AG04449 (cell line): ENCODE data around the gene NOXA1.

ENCODE experiments used
- CTCF ChIA-PET: fragments of 350-600 bp; formaldehyde crosslinking; extraction: SDS; loops from one replicate; lab custom pipeline; 2021; ENCODE audit warnings: antibody characterized with exemption; lab: Yijun Ruan, JAX
- POLR2A ChIA-PET: fragments of 400-600, 350-600 bp; formaldehyde crosslinking; extraction: SDS; loops from one replicate; lab custom pipeline; 2020; ENCODE audit warnings: antibody characterized with exemption, inconsistent platforms; lab: Yijun Ruan, JAX
- DNase-seq: peaks from one replicate; pipeline ENCODE4 v3.0.0-alpha.2; 2010; ENCODE audit warnings: low read depth, low spot score
- H3K4me3 ChIP-seq: 2 replicates; pipeline ENCODE4 v1.5.1; 2011; ENCODE audit warnings: low read depth, mild to moderate bottlenecking, control low read depth, low read length
- CTCF ChIP-seq: IDR thresholded peaks from one replicate; pipeline ENCODE4 v1.5.1; 2011; ENCODE audit warnings: mild to moderate bottlenecking, moderate library complexity, low read length, control low read depth, inconsistent platforms; ENCODE audit not compliant: insufficient read depth; ENCODE audit errors: missing control alignments

The NOXA1 gene

DNA sequence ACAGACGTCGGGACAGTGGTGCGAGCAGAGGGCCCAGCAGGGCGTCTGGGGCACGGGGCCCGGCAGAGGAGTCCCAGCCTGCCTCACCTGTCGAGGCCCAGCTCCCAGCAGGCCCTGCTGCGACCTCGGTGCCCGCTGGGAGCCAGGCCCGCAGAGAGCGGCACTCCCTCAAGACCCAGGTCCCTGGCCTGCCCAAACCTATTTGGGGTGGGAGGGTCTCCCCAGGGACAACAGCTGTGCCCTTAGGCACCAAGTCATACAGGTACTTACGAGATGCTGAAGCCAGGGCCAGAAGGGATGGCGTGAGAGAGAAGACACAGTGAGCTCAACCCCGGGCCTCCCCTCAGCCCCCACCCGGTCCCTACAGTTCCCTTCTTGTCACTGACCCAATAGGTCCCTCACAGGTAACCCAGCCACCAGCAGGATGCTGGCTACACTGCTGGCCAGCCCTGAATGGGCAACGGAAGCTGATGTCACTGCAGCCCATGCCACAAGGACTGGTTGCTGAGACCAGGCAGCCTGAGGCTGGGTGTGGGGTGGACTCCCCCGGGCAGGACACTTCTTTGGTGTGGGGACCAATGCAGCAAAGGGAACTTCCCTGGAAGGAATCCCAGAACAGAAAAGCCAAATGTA is 32.3 kb downstream of the NOXA1 start:
- POLR2A ChIA-PET: no interaction called here
- no peak overlapping the region for H3K4me3 ChIP-seq
- no peak for TF ChIP-seq CTCF
- no peak for DNase-seq
- CTCF ChIA-PET: interaction anchor here (1.0 to 5.3 kb wide), 3 partner anchors 9 to 31 kb away, joined by 3 to 25 read pairs (median 13); partner anchors contain the start of genes EXD3 and NOXA1

DNA sequence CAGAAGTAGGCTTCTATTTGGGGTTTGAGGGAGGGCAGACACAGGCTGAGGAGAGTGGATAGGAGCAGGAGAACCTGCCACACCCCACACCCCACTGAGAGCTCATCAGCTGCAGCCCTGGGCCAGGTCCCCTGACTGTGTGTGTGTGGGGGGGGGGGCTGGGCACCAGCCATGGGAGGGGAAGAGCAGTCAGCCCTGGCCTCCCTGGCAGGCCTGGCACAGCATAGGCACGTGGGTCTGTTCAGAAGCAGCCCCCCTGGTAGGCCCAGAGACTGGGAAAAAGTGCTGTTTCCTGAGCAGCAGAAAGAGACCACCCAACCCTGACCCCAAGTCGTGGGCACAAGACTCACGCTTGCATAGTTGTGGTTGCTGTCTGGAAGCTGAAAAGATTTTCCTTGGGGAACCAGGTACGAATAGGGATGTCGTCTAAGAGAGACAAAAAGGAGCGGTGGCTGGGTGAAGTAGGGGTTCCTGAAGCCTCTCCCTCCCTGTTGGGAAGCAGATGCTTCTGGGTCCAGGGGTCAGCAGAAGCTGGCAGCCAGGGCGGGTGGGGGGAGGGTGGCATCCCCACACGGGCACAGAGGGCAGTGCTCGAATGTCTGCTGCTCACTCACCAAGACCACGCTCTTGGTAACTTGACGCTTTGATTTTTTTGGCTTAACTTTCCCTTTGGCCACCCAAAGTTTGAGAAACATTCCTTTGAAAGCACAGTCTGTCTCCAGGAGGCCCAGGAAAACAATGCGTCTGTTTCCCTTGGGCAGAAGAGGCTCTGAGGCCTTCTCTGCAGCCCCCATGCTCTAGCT is 33.1 kb downstream of the NOXA1 start:
- no peak for DNase-seq
- ChIA-PET CTCF (interaction anchor here (1.1 to 5.3 kb wide), 3 partner anchors 11 to 78 kb away, joined by 3 to 25 read pairs (median 4); partner anchors contain the start of genes EXD3 and NOXA1), POLR2A (interaction anchor here (1.1 kb wide), 1 partner anchor 33 kb away, joined by 3 read pairs; the partner anchor contains the start of genes EXD3 and NOXA1)
- TF ChIP-seq CTCF: no peak
- H3K4me3 ChIP-seq: peak overlapping the region; percentile 15; the same call in 1 of the 2 replicates

DNA sequence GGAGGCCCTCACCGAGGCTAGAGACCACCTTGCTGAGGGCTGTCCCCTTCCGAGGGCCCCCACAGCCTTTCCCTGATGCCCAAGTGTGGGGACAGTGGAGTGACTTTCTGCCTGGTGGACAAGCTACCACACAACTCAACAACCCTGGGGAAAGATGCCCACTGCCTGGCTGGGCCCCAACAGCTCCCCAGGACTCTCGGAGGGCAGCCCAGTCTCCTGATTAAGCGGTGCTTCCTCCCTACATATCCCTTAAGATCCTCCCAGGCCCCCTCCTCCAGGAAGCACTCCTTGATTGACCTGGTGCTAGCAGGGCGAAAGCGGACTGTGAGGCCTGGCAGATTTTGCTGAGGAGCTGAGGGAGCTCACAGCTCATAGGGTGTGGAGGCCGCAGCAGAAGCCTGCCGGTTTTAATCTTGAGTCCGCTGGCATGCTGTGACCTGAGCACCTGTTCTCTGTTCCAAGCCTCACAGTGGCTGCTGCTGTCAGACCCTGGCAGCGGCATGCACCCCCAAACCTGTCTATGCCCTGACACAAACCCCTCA is 33.7 kb downstream of the NOXA1 start:
- H3K4me3 ChIP-seq: peak overlapping the region; percentile 15
- POLR2A ChIA-PET: interaction anchor here (1.1 kb wide), 1 partner anchor 34 kb away, joined by 3 read pairs; the partner anchor contains the start of genes EXD3 and NOXA1
- no peak for TF ChIP-seq CTCF
- DNase-seq: no peak
- CTCF ChIA-PET: interaction anchor here (0.9 to 5.3 kb wide), 4 partner anchors 10 to 78 kb away, joined by 3 to 25 read pairs (median 4); partner anchors contain the start of genes EXD3 and NOXA1

- no peak for TF ChIP-seq CTCF
- POLR2A ChIA-PET: interaction anchor here (1.1 kb wide), 1 partner anchor 34 kb away, joined by 3 read pairs; the partner anchor contains the start of genes EXD3 and NOXA1
Measured at GRCh38 chr9:137457406-137458193, 34.4 kb downstream of the NOXA1 start.

DNA sequence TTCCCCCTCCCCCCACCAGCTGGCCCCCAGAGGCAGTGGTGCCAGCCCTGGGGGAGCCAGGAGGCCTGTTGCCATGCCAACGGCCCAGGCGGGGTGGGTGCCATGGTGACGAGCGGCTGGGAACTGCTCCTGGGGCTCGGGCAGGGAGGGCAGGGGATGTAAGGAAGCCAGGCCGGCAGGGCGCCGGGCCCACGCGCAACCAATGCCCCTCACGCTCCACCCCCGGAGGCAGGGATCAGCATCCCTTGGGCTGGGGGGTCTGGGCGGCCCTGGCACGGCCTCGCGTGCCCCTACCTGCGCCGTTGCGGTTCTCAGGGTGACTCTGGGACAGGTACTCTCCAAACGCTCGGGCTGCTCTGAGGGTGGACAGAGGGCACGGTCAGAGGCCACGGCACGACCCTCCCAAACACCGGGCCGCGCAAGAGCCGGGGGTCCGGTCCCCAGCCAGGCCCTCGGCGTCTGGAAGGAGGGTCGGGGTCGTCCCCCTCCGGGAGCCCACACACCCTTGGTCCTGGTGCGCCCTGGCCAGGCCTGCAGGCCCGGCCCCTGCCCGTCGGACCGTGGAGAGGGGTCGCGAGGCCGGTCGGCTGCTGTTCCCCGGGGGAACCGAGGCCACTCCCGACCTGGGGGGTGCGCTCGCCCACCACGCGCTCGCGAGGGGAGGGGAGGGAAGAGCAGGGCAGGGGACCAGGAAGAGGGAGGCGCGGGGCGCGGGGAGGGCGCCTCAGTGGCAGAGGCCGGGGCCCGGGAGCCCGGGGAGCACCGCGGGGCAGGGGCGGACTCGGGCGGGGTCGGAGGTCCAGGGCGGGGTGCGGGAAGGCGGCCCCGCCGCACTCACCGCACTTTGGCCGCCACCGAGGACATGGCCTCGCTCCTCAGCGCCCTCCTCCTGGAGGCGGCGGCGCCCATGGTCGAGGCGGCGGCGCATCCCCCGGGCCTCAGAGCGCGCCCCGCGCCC is 35.3 kb downstream of the NOXA1 start:
- TF ChIP-seq CTCF: no peak
- DNase-seq: no peak
- CTCF ChIA-PET: interaction anchor here (0.8 to 1.0 kb wide), 2 partner anchors 11 to 14 kb away, joined by 3 read pairs; no protein-coding TSS in a partner anchor
- POLR2A ChIA-PET: interaction anchor here (1.0 kb wide), 1 partner anchor 94 kb away, joined by 4 read pairs; no protein-coding TSS in a partner anchor
- peak overlapping the region; percentile 70 for H3K4me3 ChIP-seq

More at GRCh38 chr9:137457406-137458193, 34.4 kb downstream of the NOXA1 start:
- DNase-seq: no peak
- H3K4me3 ChIP-seq: peak overlapping the region; percentile 70
- CTCF ChIA-PET: interaction anchor here (0.8 to 5.3 kb wide), 5 partner anchors 10 to 77 kb away, joined by 3 to 25 read pairs (median 3); partner anchors contain the start of genes EXD3 and NOXA1
